Central memory CD8-positive, alpha-beta T cell (primary cell): ENCODE results near the gene PGBD5.

ENCODE experiments used
- ATAC-seq: fragments of 150-1000 bp; cut with Tn5 transposase; replicated peaks from 2 replicates; pipeline ENCODE4 v1.10.0; 2022; ENCODE audit warnings: mild to moderate bottlenecking, moderate FRiP score, moderate number of reproducible peaks; ENCODE audit not compliant: poor library complexity, severe bottlenecking; ENCODE audit errors: extremely low read depth
- DNase-seq, 2 donors: peaks; one replicate each; pipeline ENCODE4 v3.0.0; 2021; ENCODE audit warnings: low spot score in 2 of 2
- H3K27ac Mint-ChIP-seq: one replicate; pipeline ENCODE4 v1.8.0; 2022; ENCODE audit warnings: low read depth, mild to moderate bottlenecking, moderate library complexity, mixed read lengths
- H3K27me3 Mint-ChIP-seq: one replicate; pipeline ENCODE4 v1.8.0; 2022; ENCODE audit warnings: mixed read lengths
- H3K36me3 Mint-ChIP-seq: one replicate; pipeline ENCODE4 v1.8.0; 2022; ENCODE audit warnings: mild to moderate bottlenecking, moderate library complexity, mixed read lengths; ENCODE audit not compliant: insufficient read depth
- H3K4me1 Mint-ChIP-seq: one replicate; pipeline ENCODE4 v1.8.0; 2022; ENCODE audit warnings: mixed read lengths
- H3K4me3 Mint-ChIP-seq: one replicate; pipeline ENCODE4 v1.8.0; 2022; ENCODE audit warnings: mild to moderate bottlenecking, moderate library complexity, mixed read lengths
- H3K9me3 Mint-ChIP-seq: one replicate; pipeline ENCODE4 v1.8.0; 2022; ENCODE audit warnings: mixed read lengths

PGBD5 gene

DNA sequence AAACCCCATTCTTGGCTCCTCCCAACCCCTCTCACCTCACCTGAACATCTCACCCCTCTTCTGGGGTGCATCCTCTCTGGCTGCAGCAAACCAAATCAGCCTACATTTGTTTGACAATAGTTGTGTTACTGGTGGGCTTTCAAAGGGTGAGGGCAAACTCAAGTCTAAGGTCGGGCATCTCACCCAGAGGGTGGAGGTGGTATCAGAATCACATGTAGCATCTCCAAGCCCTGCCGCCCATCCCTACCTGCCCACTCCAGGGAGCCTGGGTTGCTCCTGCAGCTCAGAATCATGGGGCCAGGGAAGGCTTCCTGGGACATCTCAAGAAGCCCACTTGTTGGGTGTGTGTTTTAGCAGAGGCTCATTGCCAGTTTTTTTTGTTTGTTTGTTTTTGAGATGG is 35.8 kb downstream of the PGBD5 start:
- DNase-seq: no peak
- no peak for ATAC-seq
- Mint-ChIP-seq H3K4me3 (no peak overlapping the region), H3K27me3 (peaks cover 58% of the 10 kb centered on the region), H3K27ac (no peak overlapping the region), H3K9me3 (peaks cover 6% of the 10 kb centered on the region), H3K4me1 (no peaks in the 10 kb centered on the region), H3K36me3 (peaks cover 2% of the 10 kb centered on the region)

DNA sequence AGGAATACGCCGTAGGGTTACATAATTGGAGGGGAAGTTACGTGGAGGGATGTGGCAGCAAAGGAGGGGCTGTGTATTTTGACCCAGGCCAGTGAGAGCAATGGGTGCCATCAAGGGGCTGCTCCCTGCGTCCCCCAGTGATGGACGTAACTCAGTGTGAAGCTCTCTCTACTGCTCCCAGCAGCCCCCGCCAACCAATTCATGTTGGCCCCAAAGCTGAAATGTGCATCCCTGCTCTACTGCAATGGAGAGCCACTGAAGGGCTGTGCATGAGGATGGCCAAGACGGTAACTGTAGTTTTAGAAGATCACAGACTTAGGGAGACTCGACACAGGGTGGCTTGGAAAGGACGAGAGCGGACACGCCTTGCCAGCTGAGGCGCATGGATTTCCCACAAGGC is 38.3 kb downstream of the PGBD5 start:
- Mint-ChIP-seq H3K36me3 (peaks cover 2% of the 10 kb centered on the region), H3K27me3 (peaks cover 57% of the 10 kb centered on the region), H3K4me1 (no peaks in the 10 kb centered on the region), H3K9me3 (no peaks in the 10 kb centered on the region), H3K4me3 (no peak overlapping the region), H3K27ac (no peak overlapping the region)
- ATAC-seq (no peak), DNase-seq (no peak)

DNA sequence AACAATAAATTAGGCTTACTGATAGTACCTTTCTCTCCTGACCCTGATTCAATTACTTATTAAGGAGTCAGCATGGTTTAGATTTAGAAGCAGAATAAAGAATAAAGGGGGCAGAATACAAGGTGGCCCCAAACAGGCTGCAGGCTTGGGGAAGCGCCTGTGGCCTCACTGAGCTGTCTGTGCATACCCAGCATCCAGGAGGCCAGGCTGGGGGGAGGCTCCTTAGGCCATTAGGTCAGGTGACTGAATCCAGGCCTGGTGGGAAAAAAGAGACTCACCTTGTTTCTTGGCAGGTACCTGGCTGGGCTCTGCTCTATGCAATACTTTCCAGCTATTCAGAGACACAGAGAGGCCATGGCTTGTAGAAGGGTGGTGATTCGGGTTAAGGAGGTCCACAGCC is 38.8 kb downstream of the PGBD5 start:
- Mint-ChIP-seq H3K27ac (no peak overlapping the region), H3K4me3 (no peak overlapping the region), H3K27me3 (peaks cover 55% of the 10 kb centered on the region), H3K9me3 (no peaks in the 10 kb centered on the region), H3K36me3 (peaks cover 2% of the 10 kb centered on the region), H3K4me1 (no peaks in the 10 kb centered on the region)
- ATAC-seq (no peak), DNase-seq (no peak)

DNA sequence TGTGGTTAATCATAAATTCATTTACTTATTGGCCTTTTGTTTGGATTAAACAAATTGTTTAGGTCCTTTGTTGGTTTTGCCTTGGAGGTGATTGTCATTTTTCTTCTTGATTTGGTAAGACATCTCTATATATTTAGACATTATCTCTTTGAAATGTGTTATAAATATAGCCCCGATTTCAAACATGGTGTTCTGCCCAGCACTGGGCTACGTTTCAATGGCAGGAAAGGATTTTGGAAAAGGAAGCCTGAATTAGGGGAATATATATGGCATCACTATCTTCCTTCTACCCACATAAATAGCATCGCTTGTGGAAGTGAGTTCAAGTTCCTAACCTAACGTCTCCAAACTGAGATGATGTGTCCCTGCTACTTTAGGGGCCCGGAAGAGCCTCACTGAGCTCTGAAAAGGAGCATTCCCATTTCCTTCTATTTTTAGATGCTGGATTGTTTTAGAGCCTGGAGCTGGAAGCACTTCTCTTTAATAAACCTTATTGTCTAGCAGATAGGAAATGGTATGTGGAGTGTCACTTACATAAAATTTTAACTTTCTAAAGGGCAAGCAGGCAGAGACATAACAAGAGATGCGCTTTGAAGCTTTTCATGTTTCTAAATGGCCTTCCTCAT is 39.4 kb downstream of the PGBD5 start:
- H3K27me3 Mint-ChIP-seq: peaks cover 55% of the 10 kb centered on the region
- H3K36me3 Mint-ChIP-seq: peaks cover 2% of the 10 kb centered on the region
- no peak overlapping the region for H3K27ac Mint-ChIP-seq
- H3K4me3 Mint-ChIP-seq: no peak overlapping the region
- no peaks in the 10 kb centered on the region for H3K4me1 Mint-ChIP-seq
- H3K9me3 Mint-ChIP-seq: no peaks in the 10 kb centered on the region
- ATAC-seq (no peak), DNase-seq (no peak)

DNA sequence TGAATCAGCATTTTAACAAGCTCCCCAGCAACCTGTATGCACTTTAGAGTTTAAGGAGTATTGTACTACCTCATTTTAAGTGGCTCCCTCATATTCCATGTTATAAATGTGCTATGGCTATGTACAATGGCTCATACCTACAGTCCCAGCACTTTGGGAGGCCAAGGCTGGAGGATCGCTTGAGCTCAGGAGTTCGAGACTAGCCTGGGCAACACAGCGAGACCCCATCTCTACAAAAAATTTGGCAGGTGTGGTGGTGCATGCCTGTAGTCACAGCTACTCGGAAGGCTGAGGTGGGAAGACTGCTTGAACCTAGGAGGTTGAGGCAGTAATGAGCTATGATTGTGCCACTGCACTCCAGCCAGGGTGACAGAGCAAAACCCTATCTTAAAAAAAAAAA is 40.2 kb downstream of the PGBD5 start:
- no peak for DNase-seq
- Mint-ChIP-seq H3K4me3 (no peak overlapping the region), H3K36me3 (peaks cover 2% of the 10 kb centered on the region), H3K9me3 (no peaks in the 10 kb centered on the region), H3K27ac (no peak overlapping the region), H3K4me1 (no peaks in the 10 kb centered on the region), H3K27me3 (peaks cover 56% of the 10 kb centered on the region)
- ATAC-seq: no peak

DNA sequence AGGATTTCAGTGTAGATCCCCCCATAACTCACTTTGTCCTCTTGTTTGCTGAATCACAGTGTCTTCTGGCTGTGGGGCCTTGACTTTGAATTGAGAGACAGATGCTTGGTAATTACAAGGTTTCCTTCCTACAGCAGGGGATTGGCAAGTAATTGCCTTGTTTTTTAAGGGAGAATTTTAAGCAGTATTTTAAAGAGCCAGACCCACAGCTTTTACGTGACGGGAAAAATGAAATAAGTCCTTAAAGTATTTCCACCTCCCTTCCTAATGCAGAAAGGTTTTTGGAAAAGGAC is 41.0 kb downstream of the PGBD5 start:
- Mint-ChIP-seq H3K4me1 (no peaks in the 10 kb centered on the region), H3K36me3 (peaks cover 2% of the 10 kb centered on the region), H3K9me3 (no peaks in the 10 kb centered on the region), H3K4me3 (no peak overlapping the region), H3K27ac (no peak overlapping the region), H3K27me3 (peaks cover 50% of the 10 kb centered on the region)
- ATAC-seq (no peak), DNase-seq (no peak)

DNA sequence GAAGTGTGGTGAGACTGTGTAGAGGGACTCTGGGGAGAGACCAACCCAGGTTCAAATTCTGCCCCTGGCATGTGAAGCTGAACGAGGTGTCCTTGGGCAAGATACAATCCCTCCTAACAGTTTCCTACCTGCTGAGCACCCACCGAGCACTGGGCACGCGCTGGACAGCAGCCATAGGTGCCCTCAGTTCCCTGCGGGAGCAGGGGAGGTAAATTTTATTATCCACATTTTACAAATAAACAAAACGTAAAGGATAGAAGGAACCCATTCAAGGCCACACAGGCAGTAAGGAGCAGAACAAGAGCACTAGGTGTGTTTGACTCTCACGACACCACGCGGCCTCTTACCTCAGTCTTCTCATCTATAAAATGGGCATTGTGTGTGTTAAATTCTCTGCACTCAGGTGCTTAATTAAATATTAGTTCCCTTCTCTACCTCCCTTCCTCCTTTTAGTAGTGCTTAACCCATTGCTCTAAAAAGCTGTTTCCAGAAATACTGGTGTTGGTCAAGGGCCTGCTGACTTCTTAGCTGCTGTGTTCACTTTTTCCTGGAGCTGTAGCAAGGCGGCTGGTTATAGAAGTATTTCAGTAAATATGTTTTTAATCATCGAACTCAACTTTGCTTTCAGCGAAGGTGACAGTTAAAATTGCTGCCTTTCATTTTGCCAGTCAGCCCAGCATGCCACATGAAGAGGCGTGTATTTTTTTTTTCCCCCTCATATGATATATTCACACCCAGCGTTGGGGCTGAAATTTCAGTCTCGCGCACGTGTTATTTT is 41.6 kb downstream of the PGBD5 start:
- H3K27ac Mint-ChIP-seq: no peak overlapping the region
- no peaks in the 10 kb centered on the region for H3K4me1 Mint-ChIP-seq
- no peak overlapping the region for H3K4me3 Mint-ChIP-seq
- ATAC-seq (no peak), DNase-seq (no peak)
- peaks cover 50% of the 10 kb centered on the region for H3K27me3 Mint-ChIP-seq
- H3K9me3 Mint-ChIP-seq: peaks cover 3% of the 10 kb centered on the region
- peaks cover 2% of the 10 kb centered on the region for H3K36me3 Mint-ChIP-seq

DNA sequence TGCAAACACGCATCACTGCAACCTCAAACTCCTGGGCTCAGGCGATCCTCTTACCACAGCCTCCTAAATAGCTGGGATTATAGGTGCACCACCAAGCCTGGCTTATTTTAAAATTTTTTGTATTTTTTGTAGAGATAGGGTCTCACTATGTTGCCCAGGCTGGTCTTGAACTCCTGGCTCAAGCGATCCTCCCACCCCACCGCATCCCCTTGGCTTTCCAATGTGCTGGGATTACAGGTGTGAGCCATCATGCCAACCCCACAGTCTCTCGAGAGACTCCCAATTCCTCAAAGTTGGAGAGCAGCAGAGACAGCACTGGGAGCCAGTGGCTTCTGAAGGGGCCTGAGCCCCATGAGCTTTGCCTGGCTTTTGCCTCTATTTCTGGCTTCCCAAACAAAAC is 42.7 kb downstream of the PGBD5 start:
- no peak for ATAC-seq
- peaks cover 61% of the 10 kb centered on the region for H3K27me3 Mint-ChIP-seq

DNA sequence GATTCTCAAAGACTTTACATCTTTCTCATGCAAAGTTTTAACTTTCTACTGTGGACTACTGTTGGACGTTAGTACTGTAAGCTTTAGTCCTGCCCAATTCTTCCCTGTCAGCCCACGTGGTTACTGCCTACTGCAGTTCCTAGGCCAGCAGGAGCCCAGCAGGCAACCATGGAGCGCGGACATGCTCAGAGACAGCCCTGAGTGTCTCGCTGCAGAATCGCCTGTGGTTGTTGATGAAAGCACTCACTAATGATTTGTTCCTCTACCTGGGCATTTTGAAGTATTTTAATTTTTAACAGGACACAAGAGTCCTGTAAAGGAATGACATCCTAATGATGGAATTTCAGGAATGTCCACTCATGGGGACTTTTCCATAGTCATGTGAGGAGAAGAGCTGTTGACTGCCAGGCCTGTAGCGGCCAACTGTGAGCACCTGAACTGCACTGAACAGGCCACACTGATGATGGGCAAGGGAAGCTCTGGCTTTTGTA is 44.1 kb downstream of the PGBD5 start:
- ATAC-seq (no peak), DNase-seq (no peak)
- peaks cover 2% of the 10 kb centered on the region for H3K36me3 Mint-ChIP-seq
- no peak overlapping the region for H3K4me3 Mint-ChIP-seq
- peaks cover 10% of the 10 kb centered on the region for H3K9me3 Mint-ChIP-seq
- no peaks in the 10 kb centered on the region for H3K4me1 Mint-ChIP-seq
- peaks cover 58% of the 10 kb centered on the region for H3K27me3 Mint-ChIP-seq
- H3K27ac Mint-ChIP-seq: no peak overlapping the region

More for the DNA sequence above, 42.7 kb downstream of the PGBD5 start:
- Mint-ChIP-seq H3K4me1 (no peaks in the 10 kb centered on the region), H3K4me3 (no peak overlapping the region), H3K27ac (no peak overlapping the region), H3K9me3 (peaks cover 10% of the 10 kb centered on the region), H3K36me3 (peaks cover 2% of the 10 kb centered on the region)
- DNase-seq: no peak

DNA sequence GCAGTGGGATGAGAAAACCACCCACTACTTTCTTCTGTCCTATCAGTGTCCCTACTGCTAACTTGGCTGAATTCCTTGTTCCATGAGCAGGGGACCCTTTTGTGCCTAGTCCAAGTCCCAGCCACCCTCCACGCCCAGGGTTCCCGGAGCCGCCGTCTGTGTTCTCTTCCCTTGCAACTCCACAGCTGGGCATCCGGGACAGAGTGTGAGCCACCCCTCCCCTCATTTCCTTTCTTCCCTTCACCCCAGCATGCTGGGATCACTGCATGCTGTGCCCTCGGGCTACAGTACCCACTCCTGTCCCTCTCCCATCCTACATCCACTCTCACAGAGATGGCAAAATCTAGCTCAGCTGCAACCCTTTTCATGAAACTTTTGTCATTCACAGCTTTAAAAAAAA is 44.5 kb downstream of the PGBD5 start:
- H3K4me1 Mint-ChIP-seq: no peaks in the 10 kb centered on the region
- peaks cover 2% of the 10 kb centered on the region for H3K36me3 Mint-ChIP-seq
- H3K27me3 Mint-ChIP-seq: peaks cover 54% of the 10 kb centered on the region
- no peak for ATAC-seq
- H3K9me3 Mint-ChIP-seq: peaks cover 10% of the 10 kb centered on the region
- no peak overlapping the region for H3K4me3 Mint-ChIP-seq
- no peak for DNase-seq
- no peak overlapping the region for H3K27ac Mint-ChIP-seq

DNA sequence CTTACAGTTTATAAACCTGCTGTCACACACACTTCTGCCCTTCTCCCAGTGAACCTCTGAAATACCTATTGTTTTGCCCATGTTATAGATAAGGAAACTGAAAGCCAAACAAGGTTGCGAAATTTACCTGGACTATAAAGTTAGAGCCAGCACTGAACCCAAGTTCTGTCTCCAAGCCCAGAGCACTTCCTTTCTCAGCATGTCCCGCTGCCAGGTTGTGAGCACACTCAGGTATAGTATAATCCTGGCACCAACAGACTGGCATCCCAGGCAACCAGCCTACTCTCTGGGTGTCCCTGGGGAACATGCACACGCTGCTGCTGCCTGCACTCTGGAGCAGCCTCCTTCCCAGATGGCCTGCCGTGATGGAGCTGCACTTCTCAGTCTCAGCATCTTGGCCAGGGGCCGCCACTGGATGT is 45.1 kb downstream of the PGBD5 start:
- H3K36me3 Mint-ChIP-seq: peaks cover under 1% of the 10 kb centered on the region
- no peaks in the 10 kb centered on the region for H3K4me1 Mint-ChIP-seq
- DNase-seq (no peak), ATAC-seq (no peak)
- peaks cover 50% of the 10 kb centered on the region for H3K27me3 Mint-ChIP-seq
- H3K27ac Mint-ChIP-seq: no peak overlapping the region
- peaks cover 10% of the 10 kb centered on the region for H3K9me3 Mint-ChIP-seq
- H3K4me3 Mint-ChIP-seq: no peak overlapping the region

DNA sequence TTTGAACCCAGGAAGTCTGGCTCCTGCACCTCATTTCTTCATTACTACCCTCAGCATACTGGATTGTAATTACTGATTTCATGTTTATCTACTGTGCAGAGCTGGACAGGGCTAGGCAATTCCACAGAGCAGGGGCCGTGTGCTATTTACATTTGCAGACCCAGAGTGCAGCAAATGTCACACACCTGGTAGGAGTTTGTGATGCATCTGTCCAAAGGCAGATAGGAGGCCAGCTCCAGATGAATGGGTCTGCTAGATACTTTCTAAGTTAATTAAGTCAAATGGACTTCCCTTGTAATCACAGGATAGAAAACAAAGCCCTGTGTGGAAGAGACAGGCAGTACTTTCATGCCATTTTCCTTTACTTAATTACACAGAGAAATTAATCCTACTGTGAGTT is 46.2 kb downstream of the PGBD5 start:
- no peak overlapping the region for H3K27ac Mint-ChIP-seq
- H3K4me1 Mint-ChIP-seq: no peaks in the 10 kb centered on the region
- H3K36me3 Mint-ChIP-seq: no peaks in the 10 kb centered on the region
- DNase-seq (no peak), ATAC-seq (no peak)
- peaks cover 55% of the 10 kb centered on the region for H3K27me3 Mint-ChIP-seq
- peaks cover 10% of the 10 kb centered on the region for H3K9me3 Mint-ChIP-seq
- no peak overlapping the region for H3K4me3 Mint-ChIP-seq

DNA sequence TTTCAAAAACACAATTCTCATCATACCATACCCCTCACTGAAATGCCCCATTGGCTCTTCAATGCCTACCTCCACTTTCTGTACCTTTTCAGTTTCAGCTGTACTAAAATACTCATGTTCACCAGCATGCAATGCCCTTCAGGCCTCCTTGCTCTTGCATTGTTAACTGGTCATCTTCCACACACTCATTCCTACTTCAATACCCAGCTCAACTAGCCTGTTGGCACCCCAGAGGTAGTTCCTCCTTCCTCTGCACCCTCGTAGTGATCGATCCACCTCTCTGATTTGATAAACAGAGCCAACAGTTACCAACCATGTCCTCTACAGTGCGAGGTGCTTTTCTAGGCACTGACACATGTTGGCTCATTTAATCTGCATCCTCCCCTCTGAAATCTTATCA is 46.7 kb downstream of the PGBD5 start:
- DNase-seq (no peak), ATAC-seq (no peak)
- no peak overlapping the region for H3K4me3 Mint-ChIP-seq
- H3K27ac Mint-ChIP-seq: no peak overlapping the region
- H3K27me3 Mint-ChIP-seq: peaks cover 57% of the 10 kb centered on the region
- no peaks in the 10 kb centered on the region for H3K36me3 Mint-ChIP-seq
- no peaks in the 10 kb centered on the region for H3K4me1 Mint-ChIP-seq
- peaks cover 10% of the 10 kb centered on the region for H3K9me3 Mint-ChIP-seq
